Measurements from ENCODE around the gene EHHADH.
"Not testable (repeated sequence)": the region's sequence is repeated elsewhere in the genome, so short reads cannot be mapped to it uniquely, and the experiment has no call there.

Gene EHHADH

DNA sequence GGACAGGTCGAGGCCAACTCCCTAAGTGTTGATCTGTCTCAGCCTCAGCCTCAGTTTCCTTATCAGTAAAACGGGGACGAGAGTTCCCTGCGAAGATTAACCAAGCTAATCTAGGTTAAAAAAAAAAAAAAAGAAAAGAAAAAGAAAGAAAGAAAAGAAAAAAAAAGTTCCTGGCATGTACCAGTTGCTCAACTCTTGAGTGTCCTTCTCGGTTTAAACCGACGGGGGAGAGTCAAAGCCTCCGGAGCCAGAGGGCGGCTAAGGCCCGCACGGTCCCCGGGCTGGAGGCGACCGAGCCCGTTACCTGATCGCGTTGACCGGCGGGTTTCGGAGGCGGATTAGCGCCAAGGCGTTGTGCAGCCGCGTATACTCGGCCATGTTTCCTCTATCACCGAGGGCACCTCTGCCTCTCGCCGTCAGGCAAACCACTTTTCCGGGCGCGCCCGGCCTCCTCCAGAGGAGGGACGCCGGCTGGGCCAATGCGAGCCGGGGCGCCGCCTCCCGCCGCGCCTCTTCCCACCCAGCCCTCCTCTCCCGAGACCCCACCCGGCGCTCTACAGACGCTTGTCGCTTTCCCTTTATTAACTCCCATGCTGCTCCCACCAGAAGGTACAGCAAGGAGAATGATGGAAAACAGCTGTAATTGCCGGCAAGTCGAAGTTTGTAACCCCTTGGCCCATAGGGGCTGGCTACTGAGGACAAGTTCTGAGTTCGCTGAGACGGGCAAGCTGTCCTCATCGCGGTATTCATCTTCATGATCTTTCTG is at the start of gene EHHADH:
Gene EHHADH (minus strand): TSS at position 405 of the 766 bp plus-strand sequence. CDS start 27 bp downstream, at position 378.
- peak; percentile 17 to 29 for DNase-seq (ENCODE audit: low read depth in 2 of 2)

DNA sequence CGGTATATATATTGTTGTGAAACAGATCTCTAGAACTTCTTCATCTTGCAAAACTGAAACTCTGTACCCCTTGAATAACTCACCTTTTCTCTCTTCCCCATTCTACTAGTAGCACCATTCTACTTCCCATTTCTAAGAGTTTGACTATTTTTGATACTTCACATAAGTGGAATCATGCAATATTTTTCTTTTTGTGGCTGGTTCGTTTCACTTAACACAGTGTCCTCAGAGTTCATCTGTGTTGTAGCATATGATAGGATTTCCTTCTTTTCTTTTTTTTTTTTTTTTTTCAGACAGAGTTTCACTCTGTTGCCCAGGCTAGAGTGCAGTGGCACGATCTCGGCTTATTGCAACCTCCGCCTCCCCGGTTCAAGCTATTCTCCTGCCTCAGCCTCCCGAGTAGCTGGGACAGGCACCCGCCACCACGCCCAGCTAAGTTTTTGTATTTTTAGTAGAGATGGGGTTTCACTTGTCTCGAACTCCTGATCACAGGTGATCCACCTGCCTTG is 46.1 kb upstream of the EHHADH start:
- not testable (repeated sequence) for DNase-seq (ENCODE audit: low read depth in 2 of 2)

DNA sequence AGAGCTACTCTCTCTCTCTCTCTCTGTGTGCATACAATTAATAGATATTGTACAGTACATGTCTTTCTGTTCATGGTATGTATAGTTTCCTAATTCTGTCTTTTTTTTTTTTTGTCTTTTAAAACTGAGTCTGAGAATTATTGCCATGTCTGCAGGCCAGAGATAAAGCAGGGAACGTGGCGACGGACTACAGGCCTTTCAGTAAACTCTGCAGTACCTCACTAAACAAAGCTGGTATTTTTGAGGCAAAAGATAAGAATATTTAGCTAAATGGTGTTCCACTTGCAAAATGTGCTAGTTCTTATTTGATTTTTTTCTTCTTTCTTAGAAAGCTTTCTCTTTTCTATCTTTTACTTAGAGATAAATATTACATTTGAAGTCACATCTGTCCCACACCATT is 44.0 kb upstream of the EHHADH start:
- no peak for DNase-seq (ENCODE audit: low read depth in 2 of 2)

DNA sequence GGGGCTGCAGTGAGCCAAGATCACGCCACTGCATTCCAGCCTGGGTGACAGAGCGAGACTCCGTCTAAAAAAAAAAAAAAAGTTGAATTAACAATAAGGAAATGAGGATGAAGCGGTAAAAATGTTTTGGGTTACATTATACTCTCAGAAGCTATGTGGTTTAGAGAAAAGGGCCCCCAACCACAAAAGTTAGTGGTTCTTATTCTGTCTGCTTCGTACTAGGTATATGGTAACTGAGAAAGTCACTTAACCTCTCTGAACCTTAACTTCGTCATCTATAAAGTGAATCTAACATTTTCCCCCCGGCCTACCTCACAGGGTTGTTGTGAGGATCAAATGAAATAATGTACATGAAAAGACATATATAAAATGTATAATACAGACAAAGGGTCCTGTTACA is 38.4 kb upstream of the EHHADH start:
- no peak for DNase-seq (ENCODE audit: low read depth in 2 of 2)

- DNase-seq (ENCODE audit: low read depth in 2 of 2), result no peak
Measured at GRCh38 chr3:185290266-185290665, 36.4 kb upstream of the EHHADH start.

GRCh38 chr3:185283374-185283935 is 29.6 kb upstream of the EHHADH start:
- no peak for DNase-seq (ENCODE audit: low read depth in 2 of 2)

DNA sequence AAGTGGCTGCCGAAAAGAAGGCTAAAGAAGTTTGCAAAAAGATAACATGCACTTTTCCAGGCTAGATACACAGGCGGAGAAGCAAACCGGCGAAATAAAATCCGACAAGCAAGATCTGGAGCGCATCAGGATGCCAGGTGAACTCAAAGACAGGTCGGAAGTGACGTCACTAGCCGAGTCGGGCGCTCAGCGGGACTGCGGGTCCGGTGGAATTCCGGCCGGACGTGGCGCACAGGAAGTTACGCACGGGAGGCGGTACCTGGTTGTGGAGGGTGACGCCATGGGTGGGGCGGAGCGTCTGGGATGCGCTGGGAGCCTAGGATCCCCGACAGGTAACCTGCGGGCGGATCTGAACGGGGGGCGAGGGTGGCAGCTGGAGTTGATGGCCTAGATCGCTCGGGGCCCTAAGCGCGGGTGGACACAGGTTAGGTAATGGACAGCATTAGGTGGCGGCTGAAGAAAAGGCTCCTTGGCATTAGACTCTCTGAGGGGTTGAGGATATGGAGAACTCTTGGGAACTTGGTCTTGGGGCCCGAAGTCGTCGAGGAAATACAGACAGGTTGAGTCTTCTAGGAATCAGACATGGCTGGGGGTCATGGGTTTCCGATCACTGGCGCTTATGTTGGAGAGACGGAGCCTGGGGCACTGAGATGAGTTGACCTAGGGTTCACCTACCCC is 29.0 kb upstream of the EHHADH start:
- DNase-seq (ENCODE audit: low read depth in 2 of 2), result peak; percentile 86 to 87

- no peak for DNase-seq (ENCODE audit: low read depth in 2 of 2)
Measured at GRCh38 chr3:185280572-185281365, 26.9 kb upstream of the EHHADH start.

DNA sequence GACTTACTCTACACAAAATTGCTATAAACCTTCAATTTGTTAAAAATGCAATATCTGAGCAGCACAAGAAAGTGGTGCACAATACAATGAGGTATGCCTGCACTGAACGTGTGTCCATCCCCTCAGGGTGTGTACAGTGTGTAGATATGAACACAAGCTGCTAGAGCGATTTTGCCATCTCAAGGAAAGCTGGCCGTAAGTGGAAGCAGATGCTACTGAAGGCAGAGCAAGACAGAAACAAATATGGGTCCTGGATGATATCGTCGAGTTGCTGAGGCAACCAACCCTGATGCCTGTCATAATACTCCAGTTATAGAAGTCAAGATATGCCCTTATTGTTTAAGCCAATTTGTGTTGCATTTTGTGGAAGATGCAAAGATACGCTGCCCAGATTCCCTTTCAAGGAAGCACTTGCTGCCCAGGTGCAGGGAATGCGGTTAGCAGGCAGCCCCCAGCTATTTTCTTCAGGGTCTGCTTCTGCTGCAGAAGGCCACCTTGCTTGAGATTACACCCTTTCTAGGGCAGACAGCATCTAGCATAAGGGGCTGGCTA is 25.8 kb upstream of the EHHADH start:
- no peak for DNase-seq (ENCODE audit: low read depth in 2 of 2)

DNA sequence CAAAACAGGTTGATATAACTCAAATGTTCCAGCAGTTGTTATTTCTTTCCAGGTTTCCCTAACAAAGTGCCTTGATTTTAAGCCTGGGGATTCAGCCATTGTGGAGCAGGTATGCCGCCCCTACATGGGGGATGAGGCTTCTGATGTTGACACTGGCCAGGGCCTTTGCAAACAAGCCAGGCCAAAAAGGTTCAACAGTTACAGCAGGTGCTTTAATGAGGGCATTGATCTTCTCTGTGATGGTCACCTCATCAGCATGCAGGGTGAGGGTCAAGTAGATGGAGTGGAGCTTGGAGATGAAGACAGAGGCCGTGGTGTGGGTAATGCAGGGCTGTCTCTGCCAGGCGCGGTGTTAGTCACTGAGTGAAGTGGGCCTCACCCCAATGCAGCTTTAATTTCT is 22.6 kb upstream of the EHHADH start:
- no peak for DNase-seq (ENCODE audit: low read depth in 2 of 2)

GRCh38 chr3:185272033-185272432 is 18.2 kb upstream of the EHHADH start:
- no peak for DNase-seq (ENCODE audit: low read depth in 2 of 2)

- DNase-seq (ENCODE audit: low read depth in 2 of 2), result no peak
Measured at GRCh38 chr3:185270956-185271332, 17.1 kb upstream of the EHHADH start.

DNA sequence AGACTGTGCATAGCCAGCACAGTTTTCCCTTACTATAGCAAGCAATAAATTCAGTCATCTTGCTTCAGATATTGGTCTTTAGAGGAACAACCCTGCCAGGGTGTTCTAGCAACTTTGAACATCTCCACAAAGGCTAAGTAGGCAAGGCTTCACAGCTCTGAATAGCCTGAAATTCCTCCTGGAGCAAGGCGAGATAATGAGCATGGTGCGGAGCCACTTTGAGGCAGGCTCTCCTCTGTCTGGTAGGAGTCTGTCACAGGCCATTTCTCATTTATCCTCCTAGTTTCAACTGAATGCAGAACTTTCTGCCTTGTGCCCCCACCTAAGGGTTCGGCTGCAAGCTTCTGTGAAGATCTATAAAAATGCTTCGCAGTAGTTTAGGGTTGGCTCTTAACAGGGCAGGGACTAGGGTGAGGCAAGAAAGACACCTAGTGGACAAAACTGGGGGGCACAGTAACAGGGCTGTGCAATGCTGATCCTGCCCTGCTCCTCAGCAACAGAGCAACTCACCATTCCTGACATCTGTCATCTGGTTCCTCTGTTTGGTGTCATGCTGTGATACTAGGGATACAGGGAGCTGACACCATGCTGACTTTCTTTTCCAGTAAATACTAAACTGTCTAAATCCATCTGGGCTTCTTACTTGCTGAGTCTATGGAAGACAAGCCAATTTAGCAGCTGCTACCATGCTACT is 16.6 kb upstream of the EHHADH start:
- DNase-seq (ENCODE audit: low read depth in 2 of 2), result no peak

DNA sequence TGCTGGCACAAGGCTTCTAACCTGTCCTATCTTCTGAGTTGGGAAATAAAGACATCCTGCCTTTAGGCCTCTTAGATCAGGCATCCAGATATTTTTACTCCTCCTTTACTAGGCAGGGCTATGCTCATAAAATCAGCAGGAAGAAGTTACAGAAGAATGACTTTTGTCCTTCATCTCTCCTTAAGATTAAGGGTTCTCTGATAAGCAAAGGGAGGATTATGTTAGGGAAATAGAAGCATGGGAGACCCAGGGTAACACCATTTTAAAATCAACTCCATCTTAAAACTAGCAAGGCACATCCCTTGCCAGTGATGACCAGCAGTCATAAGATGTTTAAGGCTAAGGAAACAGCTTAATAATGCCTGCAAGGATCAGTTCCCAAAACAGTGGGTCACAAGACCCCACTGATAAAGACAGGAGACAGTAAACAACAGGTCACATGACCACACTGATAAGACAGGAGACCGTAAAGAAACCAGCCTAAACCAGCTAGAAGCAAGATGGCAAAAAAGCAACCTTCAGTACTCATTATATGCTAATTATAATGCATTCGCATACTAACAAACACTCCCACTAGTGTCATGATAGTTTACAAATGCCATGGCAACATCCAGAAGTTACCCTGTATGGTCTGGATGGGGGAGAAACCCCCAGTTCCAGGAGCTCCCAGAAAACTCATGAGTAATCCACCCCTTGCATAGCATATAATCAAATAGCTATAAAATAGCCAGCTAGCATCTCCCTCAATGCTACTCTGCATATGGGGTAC is 14.5 kb upstream of the EHHADH start:
- DNase-seq (ENCODE audit: low read depth in 2 of 2), result no peak

GRCh38 chr3:185267193-185267592 is 13.3 kb upstream of the EHHADH start:
- no peak for DNase-seq (ENCODE audit: low read depth in 2 of 2)

DNA sequence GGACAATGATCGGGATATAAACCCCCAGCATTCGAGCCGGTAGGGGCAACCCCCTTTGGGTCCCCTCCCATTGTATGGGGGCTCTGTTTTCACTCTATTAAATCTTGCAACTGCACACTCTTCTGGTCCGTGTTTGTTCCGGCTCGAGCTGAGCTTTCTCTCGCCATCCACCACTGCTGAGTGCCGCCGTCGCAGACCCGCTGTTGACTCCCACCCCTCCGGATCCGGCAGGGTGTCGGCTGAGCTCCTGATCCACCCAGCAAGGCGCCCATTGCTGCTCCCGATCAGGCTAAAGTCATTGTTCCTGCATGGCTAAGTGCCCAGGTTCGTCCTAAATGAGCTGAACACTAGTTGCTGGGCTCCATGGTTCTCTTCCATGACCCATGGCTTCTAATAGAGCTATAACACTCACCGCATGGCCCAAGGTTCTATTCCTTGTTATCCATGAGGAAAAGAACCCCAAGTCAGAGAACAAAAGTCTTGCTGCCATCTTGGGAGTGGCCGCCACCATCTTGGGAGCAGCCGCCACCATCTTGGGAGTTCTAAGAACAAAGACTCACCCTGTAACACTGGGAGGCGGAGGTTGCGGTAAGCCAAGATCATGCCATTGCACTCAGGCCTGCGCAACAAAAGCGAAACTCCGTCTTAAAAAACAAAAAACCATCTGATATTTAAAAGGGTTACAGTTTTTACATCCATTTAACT is 11.2 kb upstream of the EHHADH start:
- no peak for DNase-seq (ENCODE audit: low read depth in 2 of 2)

DNA sequence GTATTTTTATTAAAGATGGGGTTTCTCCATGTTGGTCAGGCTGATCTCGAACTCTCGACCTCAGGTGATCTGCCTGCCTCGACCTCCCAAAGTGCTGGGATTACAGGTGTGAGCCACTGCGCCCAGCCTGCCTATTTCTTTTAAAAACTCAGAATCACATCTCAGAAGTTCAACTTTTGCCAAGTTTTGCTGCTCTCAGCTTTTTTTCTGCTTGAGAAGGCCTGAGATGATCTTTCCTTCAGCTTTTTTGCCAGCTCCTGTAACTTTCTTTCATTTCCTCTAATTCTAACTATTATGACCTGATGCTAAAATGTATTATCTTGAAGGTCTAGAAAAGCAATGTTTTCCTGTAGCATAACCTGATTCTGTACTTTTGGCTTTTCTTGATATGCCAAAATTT is 9.6 kb upstream of the EHHADH start:
- no peak for DNase-seq (ENCODE audit: low read depth in 2 of 2)

GRCh38 chr3:185257334-185257733 is 3.5 kb upstream of the EHHADH start:
- no peak for DNase-seq (ENCODE audit: low read depth in 2 of 2)

- DNase-seq (ENCODE audit: low read depth in 2 of 2), result no peak
Measured at GRCh38 chr3:185254799-185255198, 950 bp upstream of the EHHADH start.

GRCh38 chr3:185253133-185253532 is 716 bp downstream of the EHHADH start:
- not testable (repeated sequence) for DNase-seq (ENCODE audit: low read depth in 2 of 2)

All from stimulated activated CD8-positive, alpha-beta memory T cell treated with anti-CD3 and anti-CD28 coated beads, Interleukin-7, amount 100 ng/mL, for 1 hour (primary cell).